H1 (cell line): ENCODE results near the gene C7orf57. TPM values are rescaled to one million over a fixed set of nuclear protein-coding genes. Genes with fewer than 3 reads are reported as not detected.
"Not testable (repeated sequence)": the region's sequence is repeated elsewhere in the genome, so short reads cannot be mapped to it uniquely, and the experiment has no call there.

ENCODE experiments used
- CTCF ChIA-PET: fragments of 300-600 bp; sonication (Branson Sonifier 250); formaldehyde crosslinking; loops from one replicate; lab custom pipeline; 2021; ENCODE audit not compliant: partially characterized antibody; lab: Charles Lee
- POLR2A ChIA-PET: fragments of 300-600 bp; sonication (Branson Sonifier 250); formaldehyde crosslinking; loops from one replicate; lab custom pipeline; 2021; ENCODE audit warnings: inconsistent platforms; ENCODE audit not compliant: partially characterized antibody; lab: Charles Lee
- DNase-seq, 2 experiments: peaks; one replicate each; pipeline versions ENCODE4 v3.0.0 to v3.0.0-alpha.2; 2010 to 2022; ENCODE audit warnings: low spot score in 2 of 2, low read depth in 1 of 2, mixed read lengths in 1 of 2
- FAIRE-seq: peaks from 2 replicates; lab custom pipeline; 2011; peaks lifted over from hg19 to GRCh38; lab: Jason Lieb, UNC
- H2AFZ ChIP-seq: 2 replicates; pipeline ENCODE4 v1.8.1; 2012; ENCODE audit warnings: low read length, inconsistent platforms
- H2AK5ac ChIP-seq: 2 replicates; pipeline ENCODE4 v1.6.1; 2013; ENCODE audit warnings: low read depth, low read length
- H2BK120ac ChIP-seq: replicated peaks from 2 replicates; pipeline ENCODE3; 2013; ENCODE audit warnings: low read depth, low read length, inconsistent platforms
- H2BK12ac ChIP-seq: 2 replicates; pipeline ENCODE4 v1.6.1; 2013; ENCODE audit warnings: low read depth, low read length
- H2BK15ac ChIP-seq: 2 replicates; pipeline ENCODE4 v1.6.1; 2013; ENCODE audit warnings: low read length
- H2BK20ac ChIP-seq: 2 replicates; pipeline ENCODE4 v1.6.1; 2013; ENCODE audit warnings: low read length
- H2BK5ac ChIP-seq: 2 replicates; pipeline ENCODE4 v1.6.1; 2013; ENCODE audit warnings: low read depth, low read length
- H3K14ac ChIP-seq: 2 replicates; pipeline ENCODE4 v1.6.1; 2013; ENCODE audit warnings: inconsistent platforms; ENCODE audit not compliant: insufficient read length
- H3K18ac ChIP-seq: 2 replicates; pipeline ENCODE4 v1.6.1; 2013; ENCODE audit warnings: low read length; ENCODE audit errors: extremely low read depth
- H3K23ac ChIP-seq: 2 replicates; pipeline ENCODE4 v1.6.1; 2013; ENCODE audit warnings: inconsistent platforms; ENCODE audit not compliant: insufficient read length
- H3K23me2 ChIP-seq: 2 replicates; pipeline ENCODE4 v1.6.1; 2013; ENCODE audit warnings: low read depth, low read length
- H3K27ac ChIP-seq: 2 replicates; pipeline ENCODE4 v1.6.1; 2011; ENCODE audit warnings: low read depth, low read length, inconsistent platforms
- H3K27me3 ChIP-seq, 4 experiments: replicated peaks in 1 of 4; 1 replicate in 1 of 4; 2 replicates in 3 of 4; pipeline versions ENCODE4 v1.6.1 to v1.8.1; 2011 to 2013; ENCODE audit warnings: low read length in 3 of 4, mild to moderate bottlenecking in 3 of 4, inconsistent platforms in 2 of 4, mixed read lengths in 2 of 4, moderate library complexity in 1 of 4; ENCODE audit not compliant: control insufficient read depth in 3 of 4, insufficient read depth in 3 of 4; ENCODE audit errors: extremely low read depth in 1 of 4
- H3K36me3 ChIP-seq, 4 experiments: 2 replicates each; pipeline versions ENCODE4 v1.6.1 to v1.8.1; 2011 to 2013; ENCODE audit warnings: mild to moderate bottlenecking in 4 of 4, low read length in 3 of 4, moderate library complexity in 2 of 4, control low read depth in 1 of 4, inconsistent platforms in 1 of 4; ENCODE audit not compliant: insufficient read depth in 4 of 4, control insufficient read depth in 2 of 4
- H3K4ac ChIP-seq: replicated peaks from 2 replicates; pipeline ENCODE3; 2013; ENCODE audit warnings: low read length, low read depth, mixed read lengths, inconsistent platforms; ENCODE audit not compliant: insufficient read length
- H3K4me1 ChIP-seq, 4 experiments: replicated peaks in 1 of 4; 1 replicate in 1 of 4; 2 replicates in 3 of 4; pipeline versions ENCODE4 v1.6.1 to v1.8.1; 2011 to 2013; ENCODE audit warnings: low read length in 3 of 4, inconsistent platforms in 2 of 4, mixed read lengths in 1 of 4; ENCODE audit not compliant: insufficient read depth in 4 of 4, control insufficient read depth in 3 of 4
- H3K4me2 ChIP-seq, 2 experiments: 2 replicates each; pipeline versions ENCODE4 v1.6.1 to v1.8.1; 2011 to 2013; ENCODE audit warnings: low read depth in 2 of 2, low read length in 2 of 2, control low read depth in 1 of 2, inconsistent platforms in 1 of 2, mild to moderate bottlenecking in 1 of 2; ENCODE audit not compliant: insufficient read depth in 1 of 2
- H3K4me3 ChIP-seq, 4 experiments: fragments of 200-600, 300-600 bp in 1 of 4; sonication (generic), shearing (Covaris generic), sonication (Bioruptor Twin) in 1 of 4; 2 replicates each; pipeline versions ENCODE4 v1.5.1 to v1.8.1; 2011 to 2016; ENCODE audit warnings: low read length in 4 of 4, low read depth in 3 of 4, control low read depth in 2 of 4, inconsistent platforms in 2 of 4, mild to moderate bottlenecking in 2 of 4, mixed read lengths in 1 of 4, moderate library complexity in 1 of 4; ENCODE audit not compliant: insufficient read depth in 2 of 4; ENCODE audit errors: extremely low read depth in 1 of 4
- H3K56ac ChIP-seq: replicated peaks from 2 replicates; pipeline ENCODE3; 2013; ENCODE audit warnings: low read depth, mild to moderate bottlenecking, mixed read lengths, low read length, inconsistent platforms; ENCODE audit not compliant: insufficient read length
- H3K79me1 ChIP-seq: 2 replicates; pipeline ENCODE4 v1.6.1; 2013; ENCODE audit warnings: low read depth, low read length, control low read depth
- H3K79me2 ChIP-seq, 2 experiments: 2 replicates each; pipeline versions ENCODE4 v1.6.1 to v1.8.1; 2012 to 2013; ENCODE audit warnings: low read length in 2 of 2, mild to moderate bottlenecking in 2 of 2, inconsistent platforms in 1 of 2; ENCODE audit not compliant: insufficient read depth in 2 of 2, control insufficient read depth in 1 of 2
- H3K9ac ChIP-seq, 4 experiments: replicated peaks in 1 of 4; 1 replicate in 1 of 4; 2 replicates in 3 of 4; pipeline versions ENCODE4 v1.6.1 to v1.8.1; 2011 to 2013; ENCODE audit warnings: low read depth in 3 of 4, low read length in 3 of 4, control low read depth in 2 of 4, mild to moderate bottlenecking in 2 of 4, moderate library complexity in 2 of 4, inconsistent platforms in 1 of 4; ENCODE audit errors: extremely low read depth in 1 of 4
- H3K9me3 ChIP-seq, 2 experiments: 2 replicates each; pipeline versions ENCODE4 v1.6.1 to v1.8.1; 2012 to 2013; ENCODE audit warnings: mild to moderate bottlenecking in 2 of 2, moderate library complexity in 2 of 2, control low read depth in 1 of 2, inconsistent platforms in 1 of 2, low read depth in 1 of 2, low read length in 1 of 2, mixed read lengths in 1 of 2; ENCODE audit not compliant: insufficient read depth in 2 of 2
- H4K20me1 ChIP-seq, 2 experiments: replicated peaks in 1 of 2; 2 replicates each; pipeline versions ENCODE3 to v1.8.1; 2011 to 2013; ENCODE audit warnings: inconsistent platforms in 2 of 2, low read length in 2 of 2, mild to moderate bottlenecking in 1 of 2; ENCODE audit not compliant: insufficient read depth in 2 of 2, control insufficient read depth in 1 of 2
- H4K5ac ChIP-seq: 2 replicates; pipeline ENCODE4 v1.6.1; 2013; ENCODE audit warnings: low read length, low read depth, mixed read lengths, inconsistent platforms; ENCODE audit not compliant: insufficient read length
- H4K8ac ChIP-seq: 2 replicates; pipeline ENCODE4 v1.8.0; 2013; ENCODE audit warnings: mild to moderate bottlenecking, moderate library complexity, low read length, inconsistent platforms; ENCODE audit not compliant: insufficient read depth; ENCODE audit errors: extremely low read depth
- H4K91ac ChIP-seq: replicated peaks from 2 replicates; pipeline ENCODE3; 2013; ENCODE audit warnings: low read length, mixed read lengths, inconsistent platforms; ENCODE audit not compliant: insufficient read length
- WGBS, 2 experiments: shearing (Covaris generic) in 1 of 2; methylation state at CpG; one replicate each; pipeline versions ENCODE4 v1.1.6 to v1.1.7; 2013 to 2015; ENCODE audit warnings: low lambda C conversion rate in 2 of 2, mixed read lengths in 2 of 2, inconsistent platforms in 1 of 2, low coverage in 1 of 2, missing lambda C conversion rate in 1 of 2; ENCODE audit not compliant: insufficient replicate concordance in 2 of 2, insufficient coverage in 1 of 2, insufficient read length in 1 of 2; ENCODE audit errors: extremely low coverage in 1 of 2, missing lambda C conversion rate in 1 of 2; 5-methylcytosine and 5-hydroxymethylcytosine counted together
- polyA plus RNA-seq, 7 experiments: library from polyadenylated mRNA; depleted of rRNA in 3 of 7; stranded (reverse) in 5 of 7; unstranded in 2 of 7; fragments of >200 nt in 5 of 7; fragments of 200-250 nt in 2 of 7; gene quantifications; 1 replicate in 5 of 7; 2 replicates in 1 of 7; 4 replicates in 1 of 7; pipeline versions ENCODE4 v1.2.1 to v1.2.3, GENCODE V29; 2011 to 2013; ENCODE audit warnings: missing spikeins in 2 of 7, mixed read lengths in 2 of 7
- total RNA-seq: library from RNA; stranded (reverse); fragmentation: NEBNext Ultra II Directional; extraction: Animal tissue kit (Norgen Biotek cat#: 25700); gene quantifications from 2 replicates; pipeline ENCODE4 v1.2.1, GENCODE V29; 2021

C7orf57 gene
- total and polyA plus RNA-seq, 2 of the 8 experiments (the other 6 are each of a cell fraction or from before 2014, with no cell fraction given) = 0.08 to 0.56 TPM

DNA sequence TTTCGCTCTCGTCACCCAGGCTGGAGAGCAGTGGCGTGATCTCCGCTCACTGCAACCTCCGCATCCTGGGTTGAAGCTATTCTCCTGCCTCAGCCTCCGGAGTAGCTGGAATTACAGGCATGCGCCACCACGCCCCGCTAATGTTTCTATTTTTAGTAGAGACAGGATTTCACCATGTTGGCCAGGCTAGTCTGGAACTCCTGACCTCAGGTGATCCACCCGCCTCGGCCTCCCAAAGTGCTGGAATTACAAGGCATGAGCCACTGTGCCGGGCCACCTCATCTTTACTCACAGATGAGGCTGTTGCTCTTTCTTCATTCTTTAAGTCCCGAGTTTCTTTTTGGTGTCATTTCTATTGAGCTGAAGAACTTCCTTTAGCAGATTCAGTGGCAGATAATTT is 35.2 kb upstream of the C7orf57 start:
- not testable (repeated sequence) for H3K36me3 ChIP-seq, H3K4me3 ChIP-seq, H4K5ac ChIP-seq, H4K20me1 ChIP-seq, H3K56ac ChIP-seq, H3K4me1 ChIP-seq, H3K9me3 ChIP-seq, H2BK15ac ChIP-seq, H3K4me2 ChIP-seq, H3K18ac ChIP-seq, H2AK5ac ChIP-seq, H2BK12ac ChIP-seq, H3K23me2 ChIP-seq, H2AFZ ChIP-seq, H3K79me2 ChIP-seq, DNase-seq, FAIRE-seq, H3K9ac ChIP-seq, H4K91ac ChIP-seq, H4K8ac ChIP-seq, H3K79me1 ChIP-seq, H3K4ac ChIP-seq, H3K14ac ChIP-seq, H2BK20ac ChIP-seq, H3K23ac ChIP-seq, H3K27me3 ChIP-seq, H2BK120ac ChIP-seq, H3K27ac ChIP-seq, H2BK5ac ChIP-seq
- 91% methylated on average over 13 of the region's 13 CpGs; no CpG with 5 or more reads in 1 of the 2 experiments for WGBS, 2 experiments
- ChIA-PET CTCF (interaction anchor here (0.9 to 1.3 kb wide), 3 partner anchors 9 to 87 kb away, joined by 3 to 4 read pairs (median 3); no protein-coding TSS in a partner anchor), POLR2A (interaction anchor here (0.7 to 1.7 kb wide), 3 partner anchors 8 to 89 kb away, joined by 3 to 4 read pairs (median 3); partner anchors contain the start of gene UPP1)
